Sigmoid colon (tissue), 7 donors: ENCODE results near the gene RAB12. TPM values are rescaled to one million over a fixed set of nuclear protein-coding genes. Genes with fewer than 3 reads are reported as not detected.

Experiments
- DNase-seq: peaks from one replicate; pipeline ENCODE4 v3.0.0-alpha.2; 2019
- H3K27ac ChIP-seq, 4 donors: fragments of 200-600 bp; sonication (generic); one replicate each; pipeline ENCODE4 v1.5.1; 2016 to 2019; ENCODE audit warnings: mild to moderate bottlenecking in 1 of 4
- H3K27me3 ChIP-seq, 3 donors: fragments of 200-600 bp; sonication (generic); one replicate each; pipeline ENCODE4 v1.5.1; 2019; ENCODE audit warnings: mild to moderate bottlenecking in 1 of 3
- H3K36me3 ChIP-seq, 4 donors: fragments of 200-600 bp; sonication (generic); one replicate each; pipeline ENCODE4 v1.5.1; 2016 to 2019
- H3K4me1 ChIP-seq, 4 donors: fragments of 200-600 bp; sonication (generic); one replicate each; pipeline ENCODE4 v1.5.1; 2017 to 2019
- H3K4me3 ChIP-seq, 4 donors: fragments of 200-600 bp; sonication (generic); one replicate each; pipeline ENCODE4 v1.5.1; 2017 to 2019; ENCODE audit warnings: mild to moderate bottlenecking in 2 of 4, moderate library complexity in 1 of 4
- H3K9me3 ChIP-seq, 4 donors: fragments of 200-600 bp in 3 of 4; sonication (generic) in 3 of 4; one replicate each; pipeline versions ENCODE4 v1.5.1 to v1.6.1; 2013 to 2019
- CTCF ChIP-seq, 4 experiments: fragments of 450-650 bp in 3 of 4; fragments of 200-600 bp in 1 of 4; IDR thresholded peaks; one replicate each; pipeline ENCODE4 v1.5.1; 2016 to 2019; ENCODE audit warnings: antibody characterized with exemption in 4 of 4, mild to moderate bottlenecking in 3 of 4, moderate library complexity in 2 of 4
- EP300 ChIP-seq, 4 donors: sonication (generic); formaldehyde crosslinking; IDR thresholded peaks; one replicate each; pipeline ENCODE4 v1.6.1; 2017; ENCODE audit warnings: antibody characterized with exemption in 4 of 4
- POLR2A ChIP-seq, 2 donors: fragments of 450-650 bp; IDR thresholded peaks; one replicate each; pipeline ENCODE4 v1.6.1; 2016; ENCODE audit warnings: antibody characterized with exemption in 2 of 2, mild to moderate bottlenecking in 2 of 2, moderate library complexity in 2 of 2
- POLR2AphosphoS5 ChIP-seq, 4 donors: sonication (generic); formaldehyde crosslinking; IDR thresholded peaks; one replicate each; pipeline ENCODE4 v1.6.1; 2017; ENCODE audit warnings: antibody characterized with exemption in 4 of 4
- WGBS, 2 donors: extraction: QIAGEN DNeasy Blood & Tissue Kit; methylation state at CpG; one replicate each; pipeline ENCODE4 v1.1.7; 2013; 5-methylcytosine and 5-hydroxymethylcytosine counted together
- intact Hi-C: fragments of 100-400 bp; cut with DNase I; formaldehyde crosslinking; loops from one replicate; pipeline ENCODE4 v1.15.1; 2023
- polyA plus RNA-seq, 3 donors: library from polyadenylated mRNA; stranded (reverse); fragments of 200-250 nt; gene quantifications; one replicate each; pipeline ENCODE4 v1.2.3, GENCODE V29; 2013
- total RNA-seq, 4 donors: library from RNA; depleted of rRNA; stranded (reverse); fragments of >200 nt; gene quantifications; one replicate each; pipeline ENCODE4 v1.1.0, GENCODE V29; 2016
- donor health status: healthy with polysubstance abuse.
- donor health status: Bipolar disorder and iron deficiency.
- donor health status: healthy.

Gene RAB12
- total and polyA plus RNA-seq, 7 donors = 9.2 to 87.8 (median 69.5) TPM

- no peak for DNase-seq
- 87 to 91% methylated on average over 6 of the region's 6 CpGs for WGBS, 2 donors
- Histone ChIP-seq H3K4me1 (no peaks in the 10 kb centered on the region), H3K9me3 (peaks cover 0 to 2% (median 0%) of the 10 kb centered on the region in 4 donors), H3K4me3 (no peak overlapping the region), H3K27ac (no peak overlapping the region), H3K36me3 (no peaks in the 10 kb centered on the region), H3K27me3 (no peaks in the 10 kb centered on the region)
- TF ChIP-seq POLR2A (IDR thresholded peaks at IDR 0.05) (no peak), POLR2AphosphoS5 (IDR thresholded peaks at IDR 0.05) (no peak), EP300 (IDR thresholded peaks at IDR 0.05) (no peak), CTCF (IDR thresholded peaks at IDR 0.05) (no peak)
- intact Hi-C loops = no loop called here
Observed at GRCh38 chr18:8595445-8595844, 13.8 kb upstream of the RAB12 start.

DNA sequence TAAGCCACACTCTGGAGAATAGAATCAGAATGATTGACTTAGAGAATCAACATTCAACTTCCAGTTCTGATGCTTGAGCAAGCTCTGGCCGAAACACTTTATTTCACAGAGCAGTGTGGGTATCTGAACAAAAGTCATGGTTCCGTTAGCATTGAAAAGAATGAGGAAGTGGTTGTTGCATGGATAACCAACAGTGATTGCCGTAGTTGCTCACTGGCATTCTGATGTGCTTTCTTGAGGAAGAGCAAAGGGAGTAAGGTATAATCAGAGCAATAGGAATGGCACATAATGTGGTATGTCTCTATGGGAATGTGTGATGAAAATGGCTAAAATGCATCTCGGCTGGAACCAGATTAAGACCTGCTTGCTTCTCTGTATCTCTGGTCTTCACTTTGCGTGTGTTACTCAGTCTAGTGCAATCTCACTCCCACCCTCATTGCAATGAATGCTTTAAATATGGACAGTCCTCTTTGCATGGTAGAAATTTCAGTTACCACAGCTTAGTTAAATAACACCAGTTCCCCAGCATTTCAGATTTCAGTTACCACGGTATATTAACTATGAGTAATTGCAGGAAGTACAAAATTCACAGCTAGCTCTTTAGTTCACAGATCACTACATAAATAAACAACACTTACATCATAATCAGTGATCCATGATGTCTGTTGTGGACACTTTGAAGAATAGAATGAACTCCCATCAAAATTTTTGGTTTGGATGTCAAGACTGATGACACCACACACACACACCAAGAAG lies 7.8 kb upstream of the RAB12 start:
- intact Hi-C loops = no loop called here
- no peak overlapping the region for H3K4me3 ChIP-seq
- TF ChIP-seq EP300 (IDR thresholded peaks at IDR 0.05) = no peak
- TF ChIP-seq POLR2A (IDR thresholded peaks at IDR 0.05) = no peak
- no peak for TF ChIP-seq POLR2AphosphoS5 (IDR thresholded peaks at IDR 0.05)
- TF ChIP-seq CTCF (IDR thresholded peaks at IDR 0.05) = no peak

GRCh38 chr18:8602040-8602439 lies 7.2 kb upstream of the RAB12 start:
- H3K9me3 ChIP-seq = no peaks in the 10 kb centered on the region
- WGBS, 2 donors = 87 to 89% methylated on average over 4 of the region's 4 CpGs
- no peak overlapping the region for H3K4me3 ChIP-seq
- no peak overlapping the region for H3K27ac ChIP-seq
- no peaks in the 10 kb centered on the region for H3K4me1 ChIP-seq
- intact Hi-C loops = no loop called here
- TF ChIP-seq EP300 (IDR thresholded peaks at IDR 0.05) (no peak), POLR2AphosphoS5 (IDR thresholded peaks at IDR 0.05) (no peak), CTCF (IDR thresholded peaks at IDR 0.05) (no peak), POLR2A (IDR thresholded peaks at IDR 0.05) (no peak)
- H3K36me3 ChIP-seq = no peaks in the 10 kb centered on the region
- DNase-seq = no peak
- no peaks in the 10 kb centered on the region for H3K27me3 ChIP-seq

More for the DNA sequence above, 7.8 kb upstream of the RAB12 start:
- Histone ChIP-seq H3K27ac (no peak overlapping the region), H3K36me3 (no peaks in the 10 kb centered on the region), H3K9me3 (no peaks in the 10 kb centered on the region), H3K27me3 (no peaks in the 10 kb centered on the region), H3K4me1 (no peaks in the 10 kb centered on the region)
- 50 to 53% methylated on average over 6 of the region's 6 CpGs for WGBS, 2 donors
- DNase-seq = no peak

DNA sequence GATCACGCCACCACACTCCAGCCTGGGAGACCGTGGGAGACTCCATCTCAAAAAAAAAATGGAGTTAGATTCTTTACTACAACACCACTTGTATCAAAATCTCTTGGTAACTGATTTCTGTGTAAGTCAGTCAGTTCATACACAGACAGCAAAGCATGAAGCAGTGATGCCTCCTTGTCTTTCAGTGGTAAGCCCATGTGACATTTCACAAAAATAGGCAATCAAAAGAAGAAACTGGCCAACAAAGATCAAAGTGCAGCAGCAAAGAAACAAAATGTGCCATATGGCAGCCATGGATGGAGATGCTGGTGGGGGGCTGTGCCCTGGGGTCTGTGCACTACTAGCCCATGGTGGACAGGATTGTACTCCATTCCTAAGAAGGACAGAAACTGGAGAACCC lies 6.7 kb upstream of the RAB12 start:
- 91 to 93% methylated on average over 2 of the region's 2 CpGs for WGBS, 2 donors
- Histone ChIP-seq H3K27ac (no peak overlapping the region), H3K4me1 (peaks cover 0 to 1% (median 0%) of the 10 kb centered on the region in 4 donors), H3K27me3 (no peaks in the 10 kb centered on the region), H3K36me3 (no peaks in the 10 kb centered on the region), H3K4me3 (no peak overlapping the region), H3K9me3 (no peaks in the 10 kb centered on the region)
- TF ChIP-seq POLR2AphosphoS5 (IDR thresholded peaks at IDR 0.05) (no peak), POLR2A (IDR thresholded peaks at IDR 0.05) (no peak), EP300 (IDR thresholded peaks at IDR 0.05) (no peak), CTCF (IDR thresholded peaks at IDR 0.05) (no peak)
- DNase-seq = no peak
- intact Hi-C loops = no loop called here
